ENCODE measurements around the gene HERC3. TPM values are rescaled to one million over a fixed set of nuclear protein-coding genes. Genes with fewer than 3 reads are reported as not detected.

Gene HERC3
- total RNA-seq, 1 experiment from 2014 or later = 17.3 TPM

GRCh38 chr4:88623097-88623496 is 30.8 kb downstream of the HERC3 start:
- Mint-ChIP-seq H3K27me3 (ENCODE audit: unreplicated experiment) (no peaks in the 10 kb centered on the region), H3K36me3 (ENCODE audit: insufficient read depth, unreplicated experiment) (no peaks in the 10 kb centered on the region), H3K9me3 (ENCODE audit: low read depth, unreplicated experiment) (peaks cover 2% of the 10 kb centered on the region), H3K4me3 (ENCODE audit: low read depth, unreplicated experiment) (no peak overlapping the region), H3K4me1 (ENCODE audit: low read depth, unreplicated experiment) (peaks cover 22% of the 10 kb centered on the region), H3K27ac (ENCODE audit: unreplicated experiment) (no peak overlapping the region)
- CTCF ChIA-PET = interaction anchor here (0.6 kb wide), 1 partner anchor 995 kb away, joined by 3 read pairs; no protein-coding TSS in a partner anchor
- TF ChIP-seq CTCF (IDR thresholded peaks at IDR 0.05; ENCODE audit: unreplicated experiment) = no peak
- intact Hi-C loops (cut with micrococcal nuclease; ENCODE audit: unreplicated experiment) = no loop called here
- no peak for DNase-seq
- no TSS peak for BruUV-seq (replicated peaks)

GRCh38 chr4:88628746-88629145 is 36.5 kb downstream of the HERC3 start:
- intact Hi-C loops (cut with micrococcal nuclease; ENCODE audit: unreplicated experiment) = no loop called here
- TF ChIP-seq CTCF (IDR thresholded peaks at IDR 0.05; ENCODE audit: unreplicated experiment) = no peak
- no peaks in the 10 kb centered on the region for H3K27me3 Mint-ChIP-seq (ENCODE audit: unreplicated experiment)

GRCh38 chr4:88629826-88630225 is 37.5 kb downstream of the HERC3 start:
- BruUV-seq (replicated peaks) = no TSS peak
- Mint-ChIP-seq H3K27ac (ENCODE audit: unreplicated experiment) (no peak overlapping the region), H3K36me3 (ENCODE audit: insufficient read depth, unreplicated experiment) (no peaks in the 10 kb centered on the region), H3K9me3 (ENCODE audit: low read depth, unreplicated experiment) (peaks cover 3% of the 10 kb centered on the region), H3K27me3 (ENCODE audit: unreplicated experiment) (no peaks in the 10 kb centered on the region), H3K4me3 (ENCODE audit: low read depth, unreplicated experiment) (no peak overlapping the region), H3K4me1 (ENCODE audit: low read depth, unreplicated experiment) (no peaks in the 10 kb centered on the region)
- CTCF ChIA-PET = interaction anchor here (1.7 kb wide), 1 partner anchor 30 kb away, joined by 5 read pairs; no protein-coding TSS in a partner anchor
- TF ChIP-seq CTCF (IDR thresholded peaks at IDR 0.05; ENCODE audit: unreplicated experiment) = no peak
- intact Hi-C loops (cut with micrococcal nuclease; ENCODE audit: unreplicated experiment) = no loop called here
- DNase-seq = no peak

More at GRCh38 chr4:88628746-88629145, 36.5 kb downstream of the HERC3 start:
- Mint-ChIP-seq H3K36me3 (ENCODE audit: insufficient read depth, unreplicated experiment) (no peaks in the 10 kb centered on the region), H3K9me3 (ENCODE audit: low read depth, unreplicated experiment) (peaks cover 3% of the 10 kb centered on the region), H3K4me3 (ENCODE audit: low read depth, unreplicated experiment) (no peak overlapping the region), H3K4me1 (ENCODE audit: low read depth, unreplicated experiment) (no peaks in the 10 kb centered on the region), H3K27ac (ENCODE audit: unreplicated experiment) (no peak overlapping the region)
- CTCF ChIA-PET = no interaction called here
- no TSS peak for BruUV-seq (replicated peaks)
- DNase-seq = no peak

- intact Hi-C loops (cut with micrococcal nuclease; ENCODE audit: unreplicated experiment) = no loop called here
- Mint-ChIP-seq H3K4me3 (ENCODE audit: low read depth, unreplicated experiment) (no peak overlapping the region), H3K27me3 (ENCODE audit: unreplicated experiment) (no peaks in the 10 kb centered on the region), H3K4me1 (ENCODE audit: low read depth, unreplicated experiment) (no peaks in the 10 kb centered on the region), H3K27ac (ENCODE audit: unreplicated experiment) (no peak overlapping the region), H3K9me3 (ENCODE audit: low read depth, unreplicated experiment) (peaks cover 7% of the 10 kb centered on the region), H3K36me3 (ENCODE audit: insufficient read depth, unreplicated experiment) (no peaks in the 10 kb centered on the region)
- TF ChIP-seq CTCF (IDR thresholded peaks at IDR 0.05; ENCODE audit: unreplicated experiment) = no peak
- CTCF ChIA-PET = interaction anchor here (1.7 kb wide), 1 partner anchor 29 kb away, joined by 5 read pairs; no protein-coding TSS in a partner anchor
- no TSS peak for BruUV-seq (replicated peaks)
- no peak for DNase-seq
Observed at GRCh38 chr4:88630756-88631155, 38.5 kb downstream of the HERC3 start.

All from Calu3 (cell line).